ENCODE results near the gene JUND. TPM values are rescaled to one million over a fixed set of nuclear protein-coding genes. Genes with fewer than 3 reads are reported as not detected.

The JUND gene
- total RNA-seq, 4 donors from 2014 or later, result 67.2 to 258 (median 221) TPM

DNA sequence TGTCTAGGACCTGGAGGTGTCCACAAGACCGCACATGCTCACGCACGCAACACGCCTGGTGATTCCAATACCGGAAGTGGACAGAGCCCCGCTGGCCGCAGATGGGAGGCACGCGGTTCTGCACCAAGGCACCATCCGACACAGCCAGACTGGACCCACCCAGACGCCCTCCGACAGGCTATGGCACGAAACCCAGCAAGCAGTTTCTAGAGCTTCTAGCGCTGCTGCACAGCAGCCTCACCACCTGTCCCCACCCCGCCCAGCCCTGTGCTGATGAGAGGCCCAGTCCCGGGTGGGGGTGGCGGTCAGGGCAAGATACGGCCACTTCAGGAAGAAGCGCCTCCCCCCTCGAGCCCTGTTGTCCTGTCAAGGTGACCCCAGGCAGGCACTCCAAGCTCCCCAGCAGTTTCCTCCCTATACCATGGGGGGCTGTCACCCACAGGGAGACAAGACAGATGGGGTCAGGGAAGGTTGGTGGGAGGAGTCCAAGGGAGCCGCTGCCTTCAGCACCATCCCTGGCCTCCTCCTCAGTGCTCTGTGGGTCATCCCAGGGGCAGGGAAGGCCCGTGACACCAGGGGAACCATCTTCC, 30.2 kb upstream of the JUND start:
- Histone ChIP-seq H3K4me3 (no peak overlapping the region), H3K27ac (no peak overlapping the region), H3K36me3 (peaks cover 0 to 37% of the 10 kb centered on the region in 2 donors), H3K27me3 (no peaks in the 10 kb centered on the region), H3K4me1 (peaks cover 12 to 15% of the 10 kb centered on the region in 2 donors), H3K9me3 (no peaks in the 10 kb centered on the region)
- DNase-seq (no peak), ATAC-seq (no peak)
- TF ChIP-seq POLR2A (IDR thresholded peaks at IDR 0.05), result no peak
- in situ Hi-C loops (cut with MboI; ENCODE audit: low sequenced_read_pairs in 4 of 4) (no loop called here), intact Hi-C loops (cut with DNase I; ENCODE audit: low total_unique reads) (no loop called here)

DNA sequence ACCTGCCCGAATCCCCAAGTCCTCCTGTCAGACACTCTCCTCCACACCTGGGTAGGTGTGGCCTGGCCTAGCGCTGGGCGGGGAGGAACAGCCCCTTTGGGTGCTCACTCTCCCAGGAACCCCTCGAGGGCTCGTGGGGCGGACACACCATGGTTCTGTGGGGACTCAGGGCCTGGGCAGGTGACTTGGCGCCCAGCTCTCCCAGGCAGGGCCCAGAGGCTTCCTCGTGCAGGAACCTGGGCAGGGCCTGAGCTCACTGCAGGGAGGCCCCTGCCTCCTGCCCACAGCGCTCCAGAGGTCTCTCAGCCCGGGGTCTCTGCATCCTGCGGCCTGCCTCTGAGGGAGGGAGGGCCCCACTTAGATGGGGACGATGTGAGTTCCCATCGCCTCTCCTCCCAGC, 29.5 kb upstream of the JUND start:
- H3K27me3 ChIP-seq, result no peaks in the 10 kb centered on the region
- H3K4me1 ChIP-seq, result peaks cover 12 to 15% of the 10 kb centered on the region in 2 donors
- no peak for ATAC-seq
- intact Hi-C loops (cut with DNase I; ENCODE audit: low total_unique reads) (no loop called here), in situ Hi-C loops (cut with MboI; ENCODE audit: low sequenced_read_pairs in 4 of 4) (no loop called here)
- H3K27ac ChIP-seq, result no peak overlapping the region
- H3K36me3 ChIP-seq, result peaks cover 0 to 37% of the 10 kb centered on the region in 2 donors
- TF ChIP-seq, protein P1, sequence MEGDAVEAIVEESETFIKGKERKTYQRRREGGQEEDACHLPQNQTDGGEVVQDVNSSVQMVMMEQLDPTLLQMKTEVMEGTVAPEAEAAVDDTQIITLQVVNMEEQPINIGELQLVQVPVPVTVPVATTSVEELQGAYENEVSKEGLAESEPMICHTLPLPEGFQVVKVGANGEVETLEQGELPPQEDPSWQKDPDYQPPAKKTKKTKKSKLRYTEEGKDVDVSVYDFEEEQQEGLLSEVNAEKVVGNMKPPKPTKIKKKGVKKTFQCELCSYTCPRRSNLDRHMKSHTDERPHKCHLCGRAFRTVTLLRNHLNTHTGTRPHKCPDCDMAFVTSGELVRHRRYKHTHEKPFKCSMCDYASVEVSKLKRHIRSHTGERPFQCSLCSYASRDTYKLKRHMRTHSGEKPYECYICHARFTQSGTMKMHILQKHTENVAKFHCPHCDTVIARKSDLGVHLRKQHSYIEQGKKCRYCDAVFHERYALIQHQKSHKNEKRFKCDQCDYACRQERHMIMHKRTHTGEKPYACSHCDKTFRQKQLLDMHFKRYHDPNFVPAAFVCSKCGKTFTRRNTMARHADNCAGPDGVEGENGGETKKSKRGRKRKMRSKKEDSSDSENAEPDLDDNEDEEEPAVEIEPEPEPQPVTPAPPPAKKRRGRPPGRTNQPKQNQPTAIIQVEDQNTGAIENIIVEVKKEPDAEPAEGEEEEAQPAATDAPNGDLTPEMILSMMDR (IDR thresholded peaks at IDR 0.05 in 4 of 5, conservative IDR thresholded peaks at IDR 0.05 in 1 of 5), result no peak
- no peak for TF ChIP-seq POLR2A (IDR thresholded peaks at IDR 0.05)
- DNase-seq, result no peak
- H3K9me3 ChIP-seq, result no peaks in the 10 kb centered on the region
- H3K4me3 ChIP-seq, result no peak overlapping the region

DNA sequence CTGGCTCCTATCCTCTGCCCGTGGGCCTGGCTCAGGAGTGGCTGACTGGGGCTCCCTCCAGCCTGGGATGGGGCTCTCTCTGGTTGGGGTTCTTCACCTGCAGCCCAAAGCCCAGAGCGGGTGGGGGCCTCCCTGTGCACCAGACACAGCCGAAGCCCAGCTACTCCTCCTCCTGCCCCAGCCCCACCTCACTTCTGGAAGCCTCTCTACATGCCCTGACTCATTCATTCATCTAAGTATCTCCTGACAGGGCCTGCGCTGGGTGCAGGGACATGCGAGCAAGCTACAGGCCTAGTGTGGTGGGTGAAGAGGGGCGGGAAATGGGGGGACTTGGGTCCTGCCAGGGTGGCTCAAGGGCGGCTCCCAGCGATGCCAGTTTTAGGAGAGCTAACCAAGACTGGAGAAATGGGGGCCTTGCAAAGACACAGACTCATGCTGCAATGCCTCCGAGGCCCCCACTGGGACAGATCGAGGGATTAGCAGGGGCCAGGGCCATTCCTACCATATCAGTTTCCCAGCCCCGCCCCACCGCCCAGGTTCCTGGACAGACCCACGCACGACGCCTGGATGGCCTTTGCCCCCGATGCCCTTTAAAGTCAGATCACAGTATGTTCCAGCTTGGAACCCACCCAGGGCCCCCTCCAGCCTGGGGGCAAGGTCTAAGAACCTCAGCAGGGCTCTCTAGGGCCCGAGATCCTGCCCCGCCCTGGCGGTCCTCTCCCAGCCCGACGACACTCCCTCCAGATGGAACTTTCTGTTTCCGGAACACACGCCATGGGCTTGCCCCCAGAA, 28.9 kb upstream of the JUND start:
- H3K9me3 ChIP-seq, result no peaks in the 10 kb centered on the region
- intact Hi-C loops (cut with DNase I; ENCODE audit: low total_unique reads) (no loop called here), in situ Hi-C loops (cut with MboI; ENCODE audit: low sequenced_read_pairs in 4 of 4) (no loop called here)
- H3K4me1 ChIP-seq, result peaks cover 18 to 19% of the 10 kb centered on the region in 2 donors
- DNase-seq (no peak), ATAC-seq (no peak)
- no peak overlapping the region for H3K27ac ChIP-seq
- peaks cover 0 to 37% of the 10 kb centered on the region in 2 donors for H3K36me3 ChIP-seq
- TF ChIP-seq, protein P1 (IDR thresholded peaks at IDR 0.05 in 4 of 5, conservative IDR thresholded peaks at IDR 0.05 in 1 of 5), result no peak
- no peak for TF ChIP-seq POLR2A (IDR thresholded peaks at IDR 0.05)
- no peak overlapping the region for H3K4me3 ChIP-seq
- H3K27me3 ChIP-seq, result no peaks in the 10 kb centered on the region

DNA sequence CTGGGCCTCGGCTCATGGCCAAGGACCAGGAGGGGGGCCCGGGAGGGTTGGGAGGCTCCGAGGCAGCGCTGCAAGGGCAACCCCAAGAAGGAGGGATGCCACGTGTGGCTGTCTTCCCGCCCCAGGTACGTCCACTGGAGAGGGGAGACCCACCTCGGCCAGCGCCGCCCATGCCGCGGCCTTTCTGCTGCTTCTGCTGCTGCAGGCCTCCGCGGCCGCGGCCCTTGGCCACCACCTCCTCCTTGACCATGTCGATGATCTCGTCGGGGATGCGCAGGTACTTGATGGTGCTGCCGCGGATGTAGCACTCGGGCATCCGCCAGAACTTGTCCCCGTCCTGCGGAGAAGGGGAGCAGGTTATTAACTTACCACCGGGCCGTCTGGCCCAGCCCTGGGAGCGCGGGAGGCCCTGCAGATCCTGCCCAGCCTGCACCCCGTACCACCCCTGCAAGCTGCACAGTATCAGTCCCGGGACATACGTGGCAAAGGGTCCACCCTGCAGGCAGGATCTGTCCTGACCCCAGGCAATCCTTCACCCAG, 28.2 kb upstream of the JUND start:
- TF ChIP-seq POLR2A (IDR thresholded peaks at IDR 0.05), result no peak
- TF ChIP-seq, protein P1 (IDR thresholded peaks at IDR 0.05 in 4 of 5, conservative IDR thresholded peaks at IDR 0.05 in 1 of 5), result no peak
- Histone ChIP-seq H3K27ac (no peak overlapping the region), H3K36me3 (peaks cover 0 to 36% of the 10 kb centered on the region in 2 donors), H3K9me3 (no peaks in the 10 kb centered on the region), H3K4me3 (no peak overlapping the region), H3K4me1 (peaks cover 24 to 27% of the 10 kb centered on the region in 2 donors), H3K27me3 (no peaks in the 10 kb centered on the region)
- intact Hi-C loops (cut with DNase I; ENCODE audit: low total_unique reads) (no loop called here), in situ Hi-C loops (cut with MboI; ENCODE audit: low sequenced_read_pairs in 4 of 4) (no loop called here)
- DNase-seq, result no peak
- no peak for ATAC-seq

DNA sequence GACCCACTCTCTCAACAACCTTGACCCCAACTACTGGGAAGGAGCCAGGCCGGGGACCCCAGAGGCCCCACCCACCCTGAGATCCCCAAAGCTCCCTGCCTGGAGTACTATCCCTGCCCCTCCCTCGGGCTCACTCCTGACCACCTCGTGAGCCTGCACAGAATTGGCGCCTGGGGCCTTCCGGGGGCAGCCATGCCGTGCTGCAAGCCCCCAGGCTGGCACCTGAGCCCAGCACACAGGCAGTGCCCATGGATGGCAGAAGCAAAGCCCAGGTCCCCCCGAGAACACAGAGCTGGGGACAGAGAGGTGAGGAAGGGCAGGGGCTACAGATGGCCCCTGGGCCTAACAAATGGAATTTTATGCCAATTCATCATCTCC, 27.5 kb upstream of the JUND start:
- intact Hi-C loops (cut with DNase I; ENCODE audit: low total_unique reads) (no loop called here), in situ Hi-C loops (cut with MboI; ENCODE audit: low sequenced_read_pairs in 4 of 4) (no loop called here)
- no peak overlapping the region for H3K4me3 ChIP-seq
- H3K9me3 ChIP-seq, result no peaks in the 10 kb centered on the region
- peaks cover 30 to 33% of the 10 kb centered on the region in 2 donors for H3K4me1 ChIP-seq
- H3K27me3 ChIP-seq, result no peaks in the 10 kb centered on the region
- no peak for ATAC-seq
- H3K36me3 ChIP-seq, result peaks cover 0 to 29% of the 10 kb centered on the region in 2 donors
- peak overlapping the region in 3 of 4 donors; percentile 88 to 99 (median 91) for H3K27ac ChIP-seq
- TF ChIP-seq, protein P1 (IDR thresholded peaks at IDR 0.05 in 4 of 5, conservative IDR thresholded peaks at IDR 0.05 in 1 of 5), result no peak
- no peak for TF ChIP-seq POLR2A (IDR thresholded peaks at IDR 0.05)
- no peak for DNase-seq

Measured in gastrocnemius medialis (tissue), 4 donors.